Inflammatory macrophage (primary cell): ENCODE measurements around the gene AGAP3.

Experiments
- DNase-seq, 2 donors: peaks; one replicate each; pipeline ENCODE4 v3.0.0-alpha.2; 2020 to 2022

AGAP3 gene

DNA sequence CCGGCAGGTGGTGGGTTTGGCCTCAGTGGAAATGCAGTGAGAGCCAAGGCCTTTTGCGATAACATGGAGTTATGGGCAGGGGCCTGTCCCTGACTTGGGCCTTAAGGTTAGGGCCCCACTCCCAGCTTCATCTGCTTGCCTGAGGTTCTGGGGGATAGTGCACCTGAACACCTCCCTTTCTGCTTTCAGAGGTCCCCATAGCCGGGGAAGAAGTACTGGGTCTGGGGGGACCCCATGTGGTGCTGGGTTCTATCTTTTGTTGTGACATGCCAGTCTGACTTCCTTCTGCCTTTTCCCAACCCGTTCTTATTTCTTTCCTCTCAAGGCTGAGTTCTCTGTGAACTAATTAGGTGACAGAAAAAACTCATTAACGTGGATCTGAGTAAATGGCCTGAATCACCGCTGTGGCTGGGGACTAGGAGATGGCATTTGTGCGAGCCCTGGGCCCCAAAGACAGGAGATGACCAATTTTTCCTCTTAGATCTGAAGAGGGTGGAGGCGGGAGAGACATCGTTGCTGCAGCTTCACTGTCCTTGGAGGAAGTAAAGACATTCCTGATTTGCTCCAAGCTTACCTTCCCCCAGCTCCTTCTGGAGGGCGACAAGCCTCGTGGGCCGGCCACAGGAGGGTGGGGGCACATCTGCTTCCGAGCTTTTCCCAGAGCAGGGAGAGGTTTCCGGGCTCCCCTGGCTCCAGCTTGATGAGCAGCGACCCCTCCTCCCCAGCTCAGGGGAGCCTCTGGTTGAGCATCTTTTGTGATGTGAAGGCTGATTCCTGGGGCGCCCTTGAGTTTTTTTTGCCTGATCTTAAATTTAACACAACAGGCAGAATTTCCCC is 2.0 kb downstream of the AGAP3 start:
- peak; percentile 31 to 61 for DNase-seq

- DNase-seq, result peak; percentile 94 to 98
Measured at GRCh38 chr7:151088856-151089699, 2.8 kb downstream of the AGAP3 start.

DNA sequence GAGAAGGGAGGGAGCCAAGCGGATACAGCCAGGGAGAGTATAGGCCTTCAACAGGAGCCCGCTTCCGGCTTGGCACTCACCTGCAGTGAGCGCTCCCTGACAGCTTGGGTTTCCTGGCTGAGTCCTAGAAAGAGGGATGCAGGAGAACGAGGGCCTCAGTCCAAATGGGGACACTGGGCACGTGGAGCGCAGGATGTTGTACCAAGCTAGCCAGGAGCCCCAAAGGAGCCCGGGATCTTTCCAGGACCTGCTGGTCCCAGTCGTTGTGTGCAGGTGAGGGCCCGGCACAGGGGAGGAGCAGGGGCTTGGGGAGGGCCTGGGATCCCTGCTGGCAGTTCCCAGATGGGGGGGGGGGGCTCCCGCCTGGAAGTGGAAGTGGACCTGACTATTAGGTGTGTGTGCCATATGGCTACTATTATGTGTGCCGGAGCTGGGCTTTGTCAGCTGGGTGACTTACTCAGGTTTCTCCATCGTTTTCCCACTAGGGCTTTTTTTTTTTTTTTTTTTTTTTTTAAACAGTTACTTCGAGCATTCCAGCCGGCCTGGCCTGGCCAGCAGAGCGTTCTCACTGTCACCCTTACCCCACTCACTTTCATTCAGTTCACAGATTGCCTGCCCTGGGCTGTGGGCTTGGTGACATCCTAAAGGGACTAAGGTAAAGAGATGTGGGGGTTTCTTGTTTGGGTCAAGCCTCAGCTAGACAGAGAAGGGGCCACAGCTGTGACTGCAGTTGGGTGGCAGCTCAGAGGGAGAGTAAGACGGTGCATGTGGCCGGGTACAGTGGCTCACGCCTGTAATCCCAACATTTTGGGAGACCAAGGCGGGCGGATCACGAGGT is 3.8 kb downstream of the AGAP3 start:
- DNase-seq, result no peak

- no peak for DNase-seq
Measured at GRCh38 chr7:151091003-151091402, 4.7 kb downstream of the AGAP3 start.

- peak; percentile 80 to 83 for DNase-seq
Measured at GRCh38 chr7:151091431-151091830, 5.2 kb downstream of the AGAP3 start.

GRCh38 chr7:151091988-151092387 is 5.7 kb downstream of the AGAP3 start:
- DNase-seq, result no peak

- no peak for DNase-seq
Measured at GRCh38 chr7:151093748-151094147, 7.5 kb downstream of the AGAP3 start.

- DNase-seq, result no peak
Measured at GRCh38 chr7:151094675-151095074, 8.4 kb downstream of the AGAP3 start.

DNA sequence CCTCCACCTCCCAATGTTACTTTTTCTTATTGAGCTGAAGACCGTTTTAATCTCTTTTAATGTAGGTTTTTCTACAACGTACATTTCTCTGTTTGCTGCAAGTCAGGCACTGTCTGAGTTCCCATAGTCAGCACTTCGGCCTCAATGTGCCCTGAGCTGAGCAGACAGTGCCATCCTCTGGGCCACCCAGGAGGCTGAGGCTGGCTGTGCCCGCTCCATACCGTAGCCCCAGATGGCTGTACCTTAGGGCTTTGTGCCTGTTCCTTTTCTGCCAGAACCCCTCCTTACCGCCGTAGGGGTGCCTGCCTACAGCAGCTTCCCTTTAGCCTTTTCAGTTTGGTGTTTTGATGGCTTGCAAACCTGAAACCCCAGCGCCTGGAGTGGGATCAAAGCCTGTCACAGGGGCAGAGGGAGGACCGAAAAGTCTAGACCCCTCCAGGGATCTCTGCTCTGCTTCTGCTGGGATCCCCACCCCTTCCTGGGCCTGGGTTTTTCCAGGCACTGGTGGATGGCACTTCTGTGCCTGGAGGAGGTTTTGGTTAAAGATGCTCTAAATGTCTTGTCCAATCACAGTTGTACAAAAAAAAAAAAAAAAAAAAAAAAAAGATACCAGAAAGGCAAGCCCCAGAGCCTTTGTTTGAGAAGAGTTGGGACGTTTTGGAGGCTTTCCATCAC is 9.0 kb downstream of the AGAP3 start:
- no peak for DNase-seq

DNA sequence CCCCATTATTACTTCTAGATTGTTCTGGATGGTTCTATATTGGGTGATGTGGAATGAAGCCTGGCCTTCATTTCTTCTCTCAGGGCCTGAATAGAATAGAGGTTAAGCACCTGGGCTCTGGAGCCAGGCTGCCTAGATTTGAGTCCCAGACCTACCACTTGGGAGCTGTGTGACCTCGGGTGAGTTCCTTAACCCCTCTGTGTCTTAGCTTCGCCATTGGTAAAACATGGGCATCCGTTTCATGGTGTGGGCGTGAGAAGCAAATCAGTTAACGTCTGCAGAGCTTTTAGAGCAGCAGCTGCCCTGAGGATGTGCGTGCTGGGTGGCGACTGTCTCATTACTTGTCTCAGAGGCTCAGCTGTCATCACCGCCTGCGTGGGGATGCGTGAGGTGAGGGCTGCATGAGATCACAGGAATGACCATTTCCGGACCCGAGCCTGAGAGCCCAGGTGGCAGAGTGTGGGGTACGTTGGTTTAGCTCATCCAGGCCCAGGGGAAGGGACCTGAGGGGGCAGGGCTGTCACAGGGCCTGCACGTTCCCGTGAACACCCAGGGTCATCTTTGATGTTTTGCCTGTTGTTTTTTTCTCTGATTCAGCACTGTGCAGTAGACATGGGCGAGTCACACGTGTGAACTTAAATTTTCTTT is 9.7 kb downstream of the AGAP3 start:
- DNase-seq, result no peak

GRCh38 chr7:151099486-151100211 is 13.4 kb downstream of the AGAP3 start:
- DNase-seq, result no peak

DNA sequence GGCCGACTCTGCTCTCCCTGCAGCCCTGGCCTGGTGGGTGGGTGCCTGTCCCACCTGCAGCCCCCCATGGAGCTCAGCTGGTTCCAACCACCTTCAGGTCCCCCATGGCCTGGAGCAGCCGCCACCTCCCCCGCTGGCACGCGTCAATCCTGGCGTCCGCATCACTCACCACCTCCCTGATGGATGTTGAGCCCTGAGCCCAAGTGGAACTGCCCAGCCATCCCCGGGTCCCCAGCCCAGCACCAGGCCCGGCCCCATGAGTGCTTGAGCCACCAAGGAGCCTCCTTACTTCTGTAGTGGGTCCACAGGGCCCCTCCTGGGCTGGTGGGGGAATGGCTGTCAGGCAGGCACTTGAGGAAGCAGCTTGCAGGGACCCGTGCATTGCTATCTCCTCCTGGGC is 14.6 kb downstream of the AGAP3 start:
- no peak for DNase-seq

DNA sequence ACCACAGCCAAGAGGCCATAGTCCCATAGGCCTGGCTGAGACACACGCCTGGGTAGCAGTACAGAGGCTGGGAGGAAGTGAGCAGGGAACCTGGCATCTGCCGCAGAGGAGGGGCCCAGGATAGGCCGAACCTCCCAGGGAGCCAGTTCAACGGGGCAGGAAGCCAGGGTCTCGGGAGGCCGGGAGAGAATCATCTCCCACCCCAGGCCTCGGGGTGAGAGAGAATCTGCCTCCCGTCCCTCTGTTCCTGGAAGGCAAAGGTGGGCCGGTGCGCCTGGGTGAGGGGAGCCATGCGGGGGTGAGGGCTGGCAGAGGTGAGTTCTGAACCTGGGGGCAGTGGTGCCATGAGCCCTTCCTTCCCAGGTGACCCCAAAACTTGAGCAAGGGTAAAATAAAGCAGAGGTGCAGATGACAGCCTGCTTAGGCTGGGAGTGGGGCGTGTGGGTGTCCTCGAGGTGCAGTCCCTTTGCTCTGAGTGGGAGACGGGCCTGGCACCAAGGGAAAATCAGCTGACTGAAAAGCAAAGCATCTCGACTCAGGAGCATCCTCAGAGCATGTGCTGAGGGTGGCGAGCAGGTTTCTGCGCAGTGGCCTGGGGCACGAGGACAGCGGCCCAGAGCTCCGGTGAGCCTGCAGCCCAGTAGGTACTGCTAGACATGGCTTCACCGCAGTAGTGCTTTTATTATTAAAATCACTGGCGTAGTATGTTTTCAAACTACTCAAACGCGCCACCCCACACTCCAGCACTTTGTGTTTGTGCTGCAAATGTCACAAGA is 15.5 kb downstream of the AGAP3 start:
- no peak for DNase-seq

DNA sequence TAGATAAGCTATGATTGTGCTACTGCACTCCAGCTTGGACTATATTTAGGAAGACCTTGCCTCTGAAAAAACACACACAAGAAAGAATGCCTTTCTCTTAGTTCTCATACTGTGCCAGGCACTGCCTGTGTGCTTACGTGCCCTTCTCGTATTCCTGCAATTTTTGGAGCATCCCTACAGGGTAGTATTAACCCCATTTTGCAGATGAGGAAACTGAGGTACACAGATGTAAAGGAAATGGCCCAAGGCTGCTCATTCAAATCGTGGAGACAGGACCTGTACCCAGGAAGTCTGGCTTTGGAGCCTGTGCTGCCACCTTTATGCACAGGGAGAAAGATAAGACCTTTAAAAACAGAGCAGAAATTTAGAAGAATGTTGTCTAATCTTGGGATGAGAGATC is 16.7 kb downstream of the AGAP3 start:
- no peak for DNase-seq

DNA sequence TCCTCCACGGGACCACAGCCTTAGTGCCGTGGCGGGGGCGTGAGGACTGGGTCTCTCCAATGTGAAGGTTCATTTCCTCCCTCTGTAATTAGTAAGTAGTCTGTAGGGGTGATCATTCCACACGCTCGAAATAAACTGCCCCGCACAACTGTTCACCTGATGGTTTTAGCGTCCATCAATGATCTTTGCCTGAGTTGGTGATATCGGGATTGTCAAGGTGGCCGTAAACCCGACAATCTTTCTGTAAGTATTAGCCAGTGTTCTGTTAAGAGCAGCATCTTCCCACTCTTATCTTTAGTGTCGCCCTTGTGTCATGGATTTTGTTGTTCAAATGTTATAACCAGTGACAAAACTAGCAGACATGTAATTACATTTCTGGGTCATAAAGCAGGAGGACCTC is 17.7 kb downstream of the AGAP3 start:
- no peak for DNase-seq

DNA sequence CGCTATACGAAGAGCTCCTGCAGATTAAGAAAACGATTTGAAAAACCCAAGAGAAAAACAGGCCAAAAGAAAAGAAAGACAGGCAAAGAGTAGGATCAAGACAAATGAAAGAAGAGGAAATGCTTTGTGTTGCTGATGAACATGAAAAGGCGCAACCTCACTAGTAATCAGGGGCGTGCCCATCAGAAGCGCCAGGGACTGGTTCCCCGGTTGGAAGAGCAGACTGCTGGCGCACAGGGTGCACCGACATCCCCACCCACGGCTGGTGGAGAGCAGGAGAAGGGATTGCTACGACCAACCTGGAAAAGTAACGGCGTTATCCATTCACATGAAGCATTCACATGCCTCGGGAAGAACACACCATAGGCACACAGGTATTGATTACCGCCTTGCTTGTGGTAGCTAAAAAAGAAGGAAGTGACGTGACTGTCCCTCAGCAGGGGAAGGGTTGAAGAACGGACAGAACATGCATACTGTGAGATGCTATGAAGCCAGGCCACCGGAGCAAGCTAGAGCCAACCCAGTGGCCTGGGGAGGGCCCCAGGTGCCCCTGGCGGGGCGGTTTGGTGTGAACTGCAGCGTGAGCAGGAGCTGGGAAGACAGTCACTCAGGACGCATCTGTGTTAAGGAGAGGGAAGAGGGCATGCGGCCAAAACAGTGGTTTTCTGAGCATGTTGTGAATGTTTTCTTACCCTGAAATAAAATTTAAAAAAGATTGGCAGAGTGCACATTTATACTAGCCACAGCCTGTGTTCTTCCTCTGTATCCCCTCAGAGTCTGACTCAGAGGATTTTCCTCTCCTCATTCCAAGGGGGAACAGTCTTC is 18.3 kb downstream of the AGAP3 start:
- DNase-seq, result no peak

- DNase-seq, result no peak
Measured at GRCh38 chr7:151107882-151108281, 21.6 kb downstream of the AGAP3 start.

- no peak for DNase-seq
Measured at GRCh38 chr7:151109094-151110048, 23.1 kb downstream of the AGAP3 start.
